GM18519 (cell line): Measurements from ENCODE around the gene TOE1.

Experiments
- ATAC-seq: cut with Tn5 transposase; IDR thresholded peaks from one replicate; pipeline ENCODE4 v1.9.1; 2021; ENCODE audit warnings: mild to moderate bottlenecking, moderate library complexity; ENCODE audit not compliant: unreplicated experiment, low FRiP score

TOE1 gene

GRCh38 chr1:45326627-45327623 is 13.0 kb upstream of the TOE1 start, which contains the start of gene HPDL:
HPDL (plus strand) TSS chr1:45326895; CDS start chr1:45327149, 254 bp downstream.
- ATAC-seq, result no peak

GRCh38 chr1:45327644-45328515 is 12.1 kb upstream of the TOE1 start:
- no peak for ATAC-seq

- ATAC-seq, result no peak
Measured at GRCh38 chr1:45328680-45329079, 11.3 kb upstream of the TOE1 start.

- ATAC-seq, result no peak
Measured at GRCh38 chr1:45329445-45329844, 10.5 kb upstream of the TOE1 start.

GRCh38 chr1:45331436-45332345 is 8.3 kb upstream of the TOE1 start:
- no peak for ATAC-seq

- no peak for ATAC-seq
Measured at GRCh38 chr1:45332346-45332720, 7.6 kb upstream of the TOE1 start.

- no peak for ATAC-seq
Measured at GRCh38 chr1:45334308-45335245, 5.4 kb upstream of the TOE1 start.

GRCh38 chr1:45335855-45336324 is 4.1 kb upstream of the TOE1 start:
- no peak for ATAC-seq

GRCh38 chr1:45337630-45338325 is 2.2 kb upstream of the TOE1 start:
- ATAC-seq, result no peak

GRCh38 chr1:45340816-45341466 is 971 bp downstream of the TOE1 start:
- ATAC-seq, result no peak

- ATAC-seq, result no peak
Measured at GRCh38 chr1:45344499-45344898, 4.5 kb downstream of the TOE1 start.

GRCh38 chr1:45345014-45345413 is 5.0 kb downstream of the TOE1 start:
- no peak for ATAC-seq

- ATAC-seq, result no peak
Measured at GRCh38 chr1:45346473-45346872, 6.5 kb downstream of the TOE1 start.

GRCh38 chr1:45348020-45348419 is 8.1 kb downstream of the TOE1 start:
- ATAC-seq, result no peak

- ATAC-seq, result no peak
Measured at GRCh38 chr1:45348609-45348965, 8.6 kb downstream of the TOE1 start.

GRCh38 chr1:45348966-45349677 is 9.2 kb downstream of the TOE1 start:
- ATAC-seq, result no peak

GRCh38 chr1:45351508-45351907 is 11.5 kb downstream of the TOE1 start:
- ATAC-seq, result no peak
